Measurements from ENCODE around the gene TBC1D7.

- no peak for TF ChIP-seq CTCF (IDR thresholded peaks at IDR 0.05)
- no peak for TF ChIP-seq EZH2 (IDR thresholded peaks at IDR 0.05; ENCODE audit: borderline replicate concordance, insufficient read depth, low read depth, low read length, poor library complexity, severe bottlenecking)
These were observed 40.4 kb upstream of the TBC1D7 start for GRCh38 chr6:13368731-13369115.

Measured in B cell (primary cell).